C4-2B (cell line): ENCODE results near the gene JOSD2.

Source experiments
- H3K27ac ChIP-seq: fragments of 450-650 bp; 2 replicates; pipeline ENCODE4 v1.5.1; 2017
- ZFX ChIP-seq: fragments of 450-650 bp; IDR thresholded peaks from 2 replicates; pipeline ENCODE4 v1.6.1; 2017
- TF ChIP-seq, protein P1 (sequence below): fragments of 450-650 bp; conservative IDR thresholded peaks from 2 replicates; pipeline ENCODE4 v1.5.1; 2017; ENCODE audit warnings: mild to moderate bottlenecking

Gene JOSD2

DNA sequence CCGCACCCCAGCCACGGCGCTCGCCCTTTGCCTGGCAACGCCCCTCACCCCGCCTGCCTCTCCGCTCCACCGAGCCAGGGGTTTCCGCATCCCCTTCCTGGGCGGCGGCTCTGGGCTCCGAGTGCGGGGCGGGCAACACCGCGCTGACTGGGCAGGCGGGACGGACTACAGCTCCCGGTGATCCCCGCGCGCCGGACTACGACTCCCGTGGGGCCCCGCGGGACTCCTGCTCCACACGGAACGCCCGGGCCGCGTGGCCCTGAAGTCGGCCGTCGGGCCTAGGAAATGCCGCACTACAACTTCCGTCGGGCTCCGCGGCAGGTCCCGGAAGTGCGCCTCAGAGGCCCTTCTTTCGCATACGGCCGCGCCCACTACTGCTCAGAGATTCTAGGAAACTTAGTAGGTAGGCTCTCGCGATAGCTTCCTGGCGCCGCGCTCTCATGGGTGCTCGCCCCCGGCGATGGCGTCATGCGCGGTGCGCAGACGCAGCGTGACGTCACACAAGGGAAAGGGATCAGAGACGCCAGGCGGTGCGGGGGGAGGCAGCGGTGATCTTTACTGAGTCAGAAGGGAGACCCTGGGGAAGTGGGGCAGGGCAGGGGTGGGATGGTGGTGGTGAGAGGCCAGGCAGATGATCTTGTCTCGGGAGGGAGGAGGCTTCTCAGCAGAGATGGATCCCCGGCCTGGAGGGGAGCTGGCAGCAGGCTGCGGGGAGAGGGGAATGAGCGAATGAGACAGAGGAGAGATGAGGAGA, at the start of gene JOSD2:
JOSD2 (minus strand) TSS at position 123 of the 754 bp plus-strand sequence. CDS start 760 bp downstream, outside the sequence.
- H3K27ac ChIP-seq: peak within 1 kb of the TSS; percentile 57
- TF ChIP-seq ZFX: peak; percentile 42; the same call in 1 of the 2 replicates
- TF ChIP-seq, protein P1, sequence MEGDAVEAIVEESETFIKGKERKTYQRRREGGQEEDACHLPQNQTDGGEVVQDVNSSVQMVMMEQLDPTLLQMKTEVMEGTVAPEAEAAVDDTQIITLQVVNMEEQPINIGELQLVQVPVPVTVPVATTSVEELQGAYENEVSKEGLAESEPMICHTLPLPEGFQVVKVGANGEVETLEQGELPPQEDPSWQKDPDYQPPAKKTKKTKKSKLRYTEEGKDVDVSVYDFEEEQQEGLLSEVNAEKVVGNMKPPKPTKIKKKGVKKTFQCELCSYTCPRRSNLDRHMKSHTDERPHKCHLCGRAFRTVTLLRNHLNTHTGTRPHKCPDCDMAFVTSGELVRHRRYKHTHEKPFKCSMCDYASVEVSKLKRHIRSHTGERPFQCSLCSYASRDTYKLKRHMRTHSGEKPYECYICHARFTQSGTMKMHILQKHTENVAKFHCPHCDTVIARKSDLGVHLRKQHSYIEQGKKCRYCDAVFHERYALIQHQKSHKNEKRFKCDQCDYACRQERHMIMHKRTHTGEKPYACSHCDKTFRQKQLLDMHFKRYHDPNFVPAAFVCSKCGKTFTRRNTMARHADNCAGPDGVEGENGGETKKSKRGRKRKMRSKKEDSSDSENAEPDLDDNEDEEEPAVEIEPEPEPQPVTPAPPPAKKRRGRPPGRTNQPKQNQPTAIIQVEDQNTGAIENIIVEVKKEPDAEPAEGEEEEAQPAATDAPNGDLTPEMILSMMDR: no peak

- TF ChIP-seq ZFX: no peak
- TF ChIP-seq, protein P1: no peak
- H3K27ac ChIP-seq: no peak overlapping the region
Observed at GRCh38 chr19:50559636-50560035, 48.6 kb upstream of the JOSD2 start.

GRCh38 chr19:50558449-50558848, 47.5 kb upstream of the JOSD2 start:
- no peak overlapping the region for H3K27ac ChIP-seq
- TF ChIP-seq, protein P1: no peak
- TF ChIP-seq ZFX: no peak

GRCh38 chr19:50558039-50558438, 47.0 kb upstream of the JOSD2 start:
- TF ChIP-seq, protein P1: no peak
- no peak for TF ChIP-seq ZFX

DNA sequence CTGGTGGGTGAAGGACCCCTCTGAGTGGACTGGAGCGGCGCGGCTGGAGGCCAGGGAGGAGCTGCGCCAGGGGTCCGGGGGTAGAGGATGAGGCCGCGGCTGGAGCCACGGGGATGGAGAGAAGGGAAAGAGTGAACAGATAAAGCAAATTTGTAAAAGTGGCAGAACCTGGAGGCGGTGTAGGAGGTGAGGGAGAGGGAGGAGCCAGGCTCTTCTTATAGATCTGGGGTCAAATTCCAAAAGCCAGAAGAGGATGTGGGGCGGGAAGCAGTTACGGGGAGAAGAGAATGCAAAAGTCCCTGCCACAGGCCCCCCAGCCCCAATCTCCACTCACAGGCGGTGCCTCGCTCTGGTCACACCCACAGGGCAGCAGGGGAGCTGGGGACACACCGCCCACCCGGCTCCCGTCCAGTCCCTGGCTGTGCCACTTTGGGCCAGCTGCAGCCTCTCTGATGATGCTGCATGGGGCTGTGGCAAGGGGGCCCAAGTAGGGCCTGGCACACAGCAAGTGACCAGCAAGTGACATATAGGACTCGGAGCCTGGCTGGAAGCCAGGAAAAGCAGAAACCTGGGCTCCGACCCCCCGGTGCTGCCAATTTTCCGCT, 46.1 kb upstream of the JOSD2 start:
- no peak overlapping the region for H3K27ac ChIP-seq
- TF ChIP-seq, protein P1: no peak; the same call in 1 of the 2 replicates
- no peak for TF ChIP-seq ZFX

More at GRCh38 chr19:50558039-50558438, 47.0 kb upstream of the JOSD2 start:
- no peak overlapping the region for H3K27ac ChIP-seq

DNA sequence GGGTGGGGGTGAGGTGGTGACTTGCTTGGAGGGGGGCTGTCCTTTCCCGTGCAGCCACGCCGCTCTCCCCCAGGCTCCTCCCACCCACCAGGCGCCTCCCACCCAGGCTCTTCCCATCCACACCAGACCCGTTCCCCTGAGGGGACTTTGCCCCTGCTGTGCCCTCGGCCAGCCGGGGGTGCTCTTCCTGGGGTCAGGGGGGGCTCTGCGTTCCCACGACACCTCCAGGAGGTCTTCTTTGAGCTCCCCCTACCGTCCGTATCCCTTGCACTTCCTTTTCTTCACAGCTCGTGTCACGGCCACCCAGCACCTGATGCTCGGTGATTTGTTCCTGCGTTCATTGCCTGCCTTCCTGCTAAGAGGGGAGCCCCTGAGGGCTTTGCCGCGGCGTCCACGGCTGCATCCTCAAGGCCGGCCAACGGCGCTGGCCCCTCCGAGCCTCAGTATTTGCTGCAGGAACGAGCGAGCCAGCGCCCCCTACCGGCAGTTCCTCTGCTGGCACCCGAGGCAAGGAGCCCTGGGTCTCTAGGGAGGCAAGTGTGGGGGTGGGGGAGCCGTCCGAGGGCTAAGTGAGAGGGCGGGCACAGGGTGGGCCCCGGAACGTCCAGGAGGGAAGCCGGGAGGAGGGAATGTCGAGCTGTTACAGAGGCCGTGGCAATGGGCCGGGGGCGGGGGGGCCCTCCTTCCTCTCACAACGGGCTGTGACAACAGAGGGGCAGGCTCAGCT, 45.5 kb upstream of the JOSD2 start:
- H3K27ac ChIP-seq: no peak overlapping the region
- no peak for TF ChIP-seq ZFX
- TF ChIP-seq, protein P1: peak; percentile 98
